DMS53 treated with DMSO at 0.1 percent for 48 hours (cell line): ENCODE results near the gene ZNF410.
"Not testable (repeated sequence)": the region's sequence is repeated elsewhere in the genome, so short reads cannot be mapped to it uniquely, and the experiment has no call there.

Experiments
- DNase-seq: peaks from one replicate; lab custom pipeline; 2025; ENCODE audit not compliant: unreplicated experiment; lab: John Stamatoyannopoulos, UW

ZNF410 gene

GRCh38 chr14:73884438-73885190 lies 2.0 kb upstream of the ZNF410 start:
- DNase-seq: no peak

- no peak for DNase-seq
These were observed 608 bp downstream of the ZNF410 start for GRCh38 chr14:73887318-73887616.

- no peak for DNase-seq
These were observed 1.2 kb downstream of the ZNF410 start for GRCh38 chr14:73887694-73888459.

GRCh38 chr14:73888460-73888725 lies 1.7 kb downstream of the ZNF410 start:
- no peak for DNase-seq

GRCh38 chr14:73888971-73889370 lies 2.3 kb downstream of the ZNF410 start:
- no peak for DNase-seq

GRCh38 chr14:73889376-73889775 lies 2.7 kb downstream of the ZNF410 start:
- no peak for DNase-seq

GRCh38 chr14:73894180-73894687 lies 7.6 kb downstream of the ZNF410 start:
- not testable (repeated sequence) for DNase-seq

DNA sequence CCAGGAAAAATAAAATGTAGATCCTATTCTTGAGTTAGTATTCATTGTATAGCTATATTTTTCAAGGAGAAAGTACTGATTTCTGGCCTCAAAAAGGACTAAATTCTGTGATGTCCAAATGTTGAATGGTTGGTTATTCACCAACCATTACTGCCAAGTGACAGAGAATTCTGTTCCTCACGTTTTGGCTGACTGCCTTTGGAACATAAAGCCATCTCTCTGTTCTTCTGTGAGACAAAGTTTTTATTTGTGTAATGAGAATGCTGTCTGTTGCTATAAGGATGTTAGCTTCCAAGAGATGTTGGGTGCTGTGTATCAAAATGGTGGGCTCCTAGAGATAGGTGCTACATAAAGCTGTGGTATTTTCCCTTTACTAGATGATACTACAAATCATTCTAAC lies 9.3 kb downstream of the ZNF410 start:
- DNase-seq: no peak

GRCh38 chr14:73896521-73896920 lies 9.9 kb downstream of the ZNF410 start:
- DNase-seq: no peak

- DNase-seq: no peak
These were observed 16.4 kb downstream of the ZNF410 start for GRCh38 chr14:73903028-73903427.

DNA sequence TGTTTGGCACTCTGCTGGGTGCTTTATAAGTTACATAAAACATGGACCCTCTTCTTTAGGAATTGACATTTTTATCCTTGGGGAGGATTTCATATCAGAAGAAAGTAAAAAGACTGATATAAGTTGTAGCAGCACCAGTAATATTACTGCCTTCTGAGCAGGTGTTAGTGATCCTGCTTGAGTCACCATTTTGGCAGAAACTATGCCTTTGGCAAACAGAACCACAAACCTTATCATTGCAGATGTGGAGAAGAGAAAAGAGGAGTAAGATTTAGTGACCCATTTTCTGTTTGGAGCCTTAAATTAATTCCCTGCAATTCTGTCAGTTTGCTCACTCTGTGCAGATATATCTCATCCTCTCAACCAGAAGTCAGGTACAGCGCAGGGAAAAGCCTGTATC lies 23.0 kb downstream of the ZNF410 start:
- no peak for DNase-seq

DNA sequence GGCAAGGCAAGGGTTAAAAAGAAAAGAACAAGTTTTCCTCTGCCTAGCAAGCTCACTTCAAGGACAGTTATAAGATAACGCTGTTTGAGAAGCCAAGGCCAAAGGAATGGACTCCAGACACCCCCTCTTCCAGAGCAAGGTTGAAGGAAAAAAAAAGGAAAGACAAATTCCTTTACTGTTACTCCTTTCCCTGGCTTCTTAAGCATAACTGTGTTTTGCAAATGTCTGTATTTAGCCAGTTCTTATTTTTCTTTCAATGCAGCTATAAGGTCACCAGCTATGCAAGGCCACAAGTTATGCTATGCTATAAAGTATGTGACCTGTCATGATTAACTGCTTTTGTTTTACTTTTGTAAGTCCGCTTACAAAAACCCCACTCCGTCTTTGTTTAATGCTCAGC lies 26.6 kb downstream of the ZNF410 start:
- no peak for DNase-seq

- DNase-seq: no peak
These were observed 29.7 kb downstream of the ZNF410 start for GRCh38 chr14:73916324-73916723.

GRCh38 chr14:73919457-73919856 lies 32.8 kb downstream of the ZNF410 start:
- DNase-seq: not testable (repeated sequence)

GRCh38 chr14:73924337-73924736 lies 37.7 kb downstream of the ZNF410 start:
- no peak for DNase-seq

- DNase-seq: no peak
These were observed 49.0 kb downstream of the ZNF410 start for GRCh38 chr14:73935666-73936065.

DNA sequence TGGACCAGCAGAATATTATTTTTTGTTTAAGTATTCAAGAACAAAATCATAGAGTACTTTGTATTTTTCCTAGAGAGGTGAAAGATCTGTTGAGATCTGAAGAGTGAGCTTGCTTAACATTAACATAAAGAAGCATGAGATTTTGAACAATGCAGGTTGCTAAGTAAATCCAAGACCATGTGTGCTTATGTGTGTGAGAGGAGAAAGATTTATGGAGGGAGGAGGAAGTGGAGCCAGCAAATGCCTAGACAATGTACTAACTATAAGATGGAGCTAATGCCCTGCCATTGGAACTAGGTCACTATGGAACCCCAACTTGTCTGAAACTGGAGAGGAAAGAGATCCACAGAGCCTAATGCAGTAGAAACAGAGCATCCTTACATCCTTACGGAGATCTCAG lies 49.9 kb downstream of the ZNF410 start:
- DNase-seq: no peak

DNA sequence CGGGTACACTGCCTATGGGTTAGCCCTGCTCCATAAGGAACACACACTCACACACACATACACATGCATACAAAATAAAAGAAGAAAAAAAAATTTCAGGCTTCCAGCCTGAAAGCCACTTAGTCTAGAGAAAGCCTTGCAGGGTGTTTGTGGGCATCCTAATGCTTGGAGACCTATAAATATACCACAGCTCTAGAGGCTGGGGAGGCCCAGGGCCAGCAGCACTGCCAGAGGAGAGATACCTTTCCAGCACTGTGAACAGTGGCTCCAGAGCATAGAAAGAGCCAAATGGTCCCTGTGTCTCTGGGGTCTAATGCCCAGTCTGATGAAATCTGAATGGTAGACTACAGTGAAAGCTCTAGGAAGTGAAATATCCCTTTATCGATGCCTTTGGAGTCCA lies 50.4 kb downstream of the ZNF410 start:
- DNase-seq: no peak

DNA sequence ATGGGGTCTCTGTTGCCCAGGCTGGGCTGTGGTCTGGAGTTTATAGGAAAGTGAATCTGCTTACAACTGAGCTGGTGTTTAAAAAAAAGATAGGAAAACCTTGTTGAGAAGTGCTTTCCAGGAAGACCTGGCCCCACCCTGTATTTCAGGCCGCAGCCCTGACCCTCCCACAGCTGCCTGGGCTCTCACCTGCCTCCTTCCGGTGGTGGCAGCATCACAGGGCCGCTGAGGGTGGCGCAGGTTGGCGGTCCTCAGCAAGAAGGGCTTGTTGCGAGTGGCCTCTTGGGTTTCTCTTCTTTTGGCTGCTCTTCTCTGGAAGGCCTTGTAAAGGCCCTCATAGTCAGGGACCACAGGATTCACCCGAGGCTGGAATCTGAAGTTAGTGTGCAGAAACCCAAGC lies 55.5 kb downstream of the ZNF410 start:
- no peak for DNase-seq

DNA sequence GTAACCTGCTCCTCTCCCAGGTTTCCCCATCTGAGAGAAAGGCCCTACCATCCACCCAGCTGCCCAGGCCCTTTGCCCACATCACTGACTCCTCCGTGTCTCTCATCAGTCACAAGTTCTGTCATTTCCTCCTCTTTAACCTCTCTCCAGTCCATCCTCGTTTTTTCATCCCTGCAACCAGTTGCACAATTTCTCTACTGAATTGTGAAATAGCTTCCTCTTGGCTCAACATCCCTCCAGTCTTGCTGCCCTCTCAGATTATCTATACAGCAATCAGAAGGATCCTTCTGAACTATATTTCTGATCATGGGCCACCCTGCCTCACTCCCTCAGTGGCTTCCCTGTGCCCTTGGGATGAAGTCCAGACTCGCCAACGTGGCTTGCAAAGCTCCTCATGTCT lies 56.4 kb downstream of the ZNF410 start:
- no peak for DNase-seq

- no peak for DNase-seq
These were observed 57.9 kb downstream of the ZNF410 start for GRCh38 chr14:73944432-73945158.

GRCh38 chr14:73945159-73945670 lies 58.6 kb downstream of the ZNF410 start:
- no peak for DNase-seq
